Measurements from ENCODE around the gene F5.
A peak's percentile ranks its signal among the peaks of the same experiment; 100 is the strongest.

Gene F5

GRCh38 chr1:169610108-169610507 lies 23.8 kb upstream of the F5 start:
- no peak overlapping the region for H4K8ac ChIP-seq (ENCODE audit: low read length)
- 40% methylated on average over 1 of the region's 1 CpG for WGBS
- H3K4ac ChIP-seq (ENCODE audit: low read depth in 1 of 2, low read length in 2 of 2) = no peak overlapping the region
- no peaks in the 10 kb centered on the region for H3K9me3 ChIP-seq (ENCODE audit: control insufficient read depth, low read length)
- H3K4me3 ChIP-seq (ENCODE audit: insufficient read depth in 1 of 2, low read depth in 1 of 2, low read length in 2 of 2) = no peak overlapping the region
- no peak overlapping the region for H2BK5ac ChIP-seq (ENCODE audit: low read depth, low read length, poor library complexity, severe bottlenecking)
- no peak overlapping the region for H3K18ac ChIP-seq (ENCODE audit: low read depth in 1 of 2, low read length in 2 of 2)
- no peaks in the 10 kb centered on the region for H3K79me1 ChIP-seq (replicated peaks; ENCODE audit: low read length, poor library complexity, severe bottlenecking)
- H3K23ac ChIP-seq (ENCODE audit: low read length in 2 of 2) = no peak overlapping the region
- H3K36me3 ChIP-seq (ENCODE audit: control insufficient read depth in 1 of 2, insufficient read depth in 2 of 2, low read depth in 1 of 2, low read length in 2 of 2) = no peaks in the 10 kb centered on the region
- no peak overlapping the region for H2BK120ac ChIP-seq (ENCODE audit: low read depth, low read length)
- no peak overlapping the region for H2AFZ ChIP-seq (ENCODE audit: low read depth, low read length)
- no peak overlapping the region for H3K4me2 ChIP-seq (ENCODE audit: low read length, poor library complexity, severe bottlenecking)
- H4K91ac ChIP-seq (ENCODE audit: low read length) = no peak overlapping the region
- H2BK15ac ChIP-seq (ENCODE audit: low read depth, poor library complexity, severe bottlenecking) = no peak overlapping the region
- H3K14ac ChIP-seq (ENCODE audit: low read length in 2 of 2) = no peak overlapping the region
- no peak overlapping the region for H2BK12ac ChIP-seq (ENCODE audit: low read length in 2 of 2)
- no peak overlapping the region for H2AK5ac ChIP-seq (ENCODE audit: low read length, severe bottlenecking)
- H3K9ac ChIP-seq (ENCODE audit: low read length) = no peak overlapping the region
- no peak for DNase-seq
- H3K27me3 ChIP-seq (ENCODE audit: control insufficient read depth in 1 of 2, insufficient read depth in 1 of 2, low read length in 2 of 2) = peaks cover 0 to 65% of the 10 kb centered on the region in 2 experiments
- H3K27ac ChIP-seq (ENCODE audit: low read length, poor library complexity, severe bottlenecking) = no peak overlapping the region
- H3K4me1 ChIP-seq (ENCODE audit: control insufficient read depth, insufficient read depth, low read depth, low read length) = no peaks in the 10 kb centered on the region

- Histone ChIP-seq H2BK12ac (ENCODE audit: low read length in 2 of 2) (no peak overlapping the region), H3K36me3 (ENCODE audit: control insufficient read depth in 1 of 2, insufficient read depth in 2 of 2, low read depth in 1 of 2, low read length in 2 of 2) (no peaks in the 10 kb centered on the region), H3K18ac (ENCODE audit: low read depth in 1 of 2, low read length in 2 of 2) (no peak overlapping the region), H3K23ac (ENCODE audit: low read length in 2 of 2) (no peak overlapping the region), H3K27ac (ENCODE audit: low read length, poor library complexity, severe bottlenecking) (no peak overlapping the region), H3K9ac (ENCODE audit: low read length) (no peak overlapping the region), H2BK120ac (ENCODE audit: low read depth, low read length) (no peak overlapping the region), H2AK5ac (ENCODE audit: low read length, severe bottlenecking) (no peak overlapping the region), H3K4ac (ENCODE audit: low read depth in 1 of 2, low read length in 2 of 2) (no peak overlapping the region), H2BK15ac (ENCODE audit: low read depth, poor library complexity, severe bottlenecking) (no peak overlapping the region), H3K27me3 (ENCODE audit: control insufficient read depth in 1 of 2, insufficient read depth in 1 of 2, low read length in 2 of 2) (peaks cover 0 to 57% of the 10 kb centered on the region in 2 experiments), H2BK5ac (ENCODE audit: low read depth, low read length, poor library complexity, severe bottlenecking) (no peak overlapping the region), H4K91ac (ENCODE audit: low read length) (no peak overlapping the region), H3K4me2 (ENCODE audit: low read length, poor library complexity, severe bottlenecking) (no peak overlapping the region), H3K79me1 (replicated peaks; ENCODE audit: low read length, poor library complexity, severe bottlenecking) (no peaks in the 10 kb centered on the region), H3K4me1 (ENCODE audit: control insufficient read depth, insufficient read depth, low read depth, low read length) (no peaks in the 10 kb centered on the region), H3K4me3 (ENCODE audit: insufficient read depth in 1 of 2, low read depth in 1 of 2, low read length in 2 of 2) (no peak overlapping the region), H3K9me3 (ENCODE audit: control insufficient read depth, low read length) (no peaks in the 10 kb centered on the region), H4K8ac (ENCODE audit: low read length) (no peak overlapping the region), H2AFZ (ENCODE audit: low read depth, low read length) (no peak overlapping the region), H3K14ac (ENCODE audit: low read length in 2 of 2) (no peak overlapping the region)
- WGBS = 90% methylated on average over 4 of the region's 4 CpGs
- no peak for DNase-seq
These were observed 21.9 kb upstream of the F5 start for GRCh38 chr1:169608226-169608625.

- Histone ChIP-seq H4K8ac (ENCODE audit: low read length) (no peak overlapping the region), H3K9ac (ENCODE audit: low read length) (no peak overlapping the region), H3K4me2 (ENCODE audit: low read length, poor library complexity, severe bottlenecking) (peak overlapping the region; percentile 7), H2AK5ac (ENCODE audit: low read length, severe bottlenecking) (no peak overlapping the region), H2BK12ac (ENCODE audit: low read length in 2 of 2) (no peak overlapping the region), H3K4me1 (ENCODE audit: control insufficient read depth, insufficient read depth, low read depth, low read length) (no peaks in the 10 kb centered on the region), H3K18ac (ENCODE audit: low read depth in 1 of 2, low read length in 2 of 2) (no peak overlapping the region), H4K91ac (ENCODE audit: low read length) (peak overlapping the region; percentile 5), H3K27me3 (ENCODE audit: control insufficient read depth in 1 of 2, insufficient read depth in 1 of 2, low read length in 2 of 2) (peaks cover 0 to 42% of the 10 kb centered on the region in 2 experiments), H3K23ac (ENCODE audit: low read length in 2 of 2) (no peak overlapping the region), H3K27ac (ENCODE audit: low read length, poor library complexity, severe bottlenecking) (no peak overlapping the region), H2BK5ac (ENCODE audit: low read depth, low read length, poor library complexity, severe bottlenecking) (no peak overlapping the region), H3K4me3 (ENCODE audit: insufficient read depth in 1 of 2, low read depth in 1 of 2, low read length in 2 of 2) (no peak overlapping the region), H2AFZ (ENCODE audit: low read depth, low read length) (no peak overlapping the region), H2BK15ac (ENCODE audit: low read depth, poor library complexity, severe bottlenecking) (no peak overlapping the region), H3K4ac (ENCODE audit: low read depth in 1 of 2, low read length in 2 of 2) (no peak overlapping the region), H2BK120ac (ENCODE audit: low read depth, low read length) (no peak overlapping the region), H3K9me3 (ENCODE audit: control insufficient read depth, low read length) (no peaks in the 10 kb centered on the region), H3K36me3 (ENCODE audit: control insufficient read depth in 1 of 2, insufficient read depth in 2 of 2, low read depth in 1 of 2, low read length in 2 of 2) (no peaks in the 10 kb centered on the region), H3K14ac (ENCODE audit: low read length in 2 of 2) (no peak overlapping the region), H3K79me1 (replicated peaks; ENCODE audit: low read length, poor library complexity, severe bottlenecking) (no peaks in the 10 kb centered on the region)
- 71% methylated on average over 5 of the region's 5 CpGs for WGBS
- DNase-seq = no peak
These were observed 18.7 kb upstream of the F5 start for GRCh38 chr1:169604781-169605560.

- H3K4ac ChIP-seq (ENCODE audit: low read depth in 1 of 2, low read length in 2 of 2) = no peak overlapping the region
- no peaks in the 10 kb centered on the region for H3K9me3 ChIP-seq (ENCODE audit: control insufficient read depth, low read length)
- no peak overlapping the region for H3K14ac ChIP-seq (ENCODE audit: low read length in 2 of 2)
- no peak overlapping the region for H2BK120ac ChIP-seq (ENCODE audit: low read depth, low read length)
- no peak overlapping the region for H2BK5ac ChIP-seq (ENCODE audit: low read depth, low read length, poor library complexity, severe bottlenecking)
- H2AFZ ChIP-seq (ENCODE audit: low read depth, low read length) = no peak overlapping the region
- no peaks in the 10 kb centered on the region for H3K79me1 ChIP-seq (replicated peaks; ENCODE audit: low read length, poor library complexity, severe bottlenecking)
- DNase-seq = peak; percentile 43
- H3K36me3 ChIP-seq (ENCODE audit: control insufficient read depth in 1 of 2, insufficient read depth in 2 of 2, low read depth in 1 of 2, low read length in 2 of 2) = no peaks in the 10 kb centered on the region
- no peak overlapping the region for H2BK15ac ChIP-seq (ENCODE audit: low read depth, poor library complexity, severe bottlenecking)
- H4K91ac ChIP-seq (ENCODE audit: low read length) = no peak overlapping the region
- H3K4me2 ChIP-seq (ENCODE audit: low read length, poor library complexity, severe bottlenecking) = no peak overlapping the region
- H2BK12ac ChIP-seq (ENCODE audit: low read length in 2 of 2) = no peak overlapping the region
- no peaks in the 10 kb centered on the region for H3K4me1 ChIP-seq (ENCODE audit: control insufficient read depth, insufficient read depth, low read depth, low read length)
- H3K4me3 ChIP-seq (ENCODE audit: insufficient read depth in 1 of 2, low read depth in 1 of 2, low read length in 2 of 2) = no peak overlapping the region
- H3K27ac ChIP-seq (ENCODE audit: low read length, poor library complexity, severe bottlenecking) = no peak overlapping the region
- 13% methylated on average over 1 of the region's 3 CpGs for WGBS
- no peak overlapping the region for H4K8ac ChIP-seq (ENCODE audit: low read length)
- no peak overlapping the region for H2AK5ac ChIP-seq (ENCODE audit: low read length, severe bottlenecking)
- H3K18ac ChIP-seq (ENCODE audit: low read depth in 1 of 2, low read length in 2 of 2) = no peak overlapping the region
- no peak overlapping the region for H3K9ac ChIP-seq (ENCODE audit: low read length)
- H3K27me3 ChIP-seq (ENCODE audit: control insufficient read depth in 1 of 2, insufficient read depth in 1 of 2, low read length in 2 of 2) = peaks cover 0 to 37% of the 10 kb centered on the region in 2 experiments
- no peak overlapping the region for H3K23ac ChIP-seq (ENCODE audit: low read length in 2 of 2)
These were observed 15.0 kb upstream of the F5 start for GRCh38 chr1:169601096-169601881.
